Measurements from ENCODE around the gene RDX. TPM values are rescaled to one million over a fixed set of nuclear protein-coding genes. Genes with fewer than 3 reads are reported as not detected.

The RDX gene
- total RNA-seq, 2 experiments from 2014 or later = 23.7 to 25.5 TPM

- BruUV-seq (replicated peaks) = no TSS peak
- Histone ChIP-seq H4K20me1 (ENCODE audit: insufficient read depth, low read length) (no peaks in the 10 kb centered on the region), H3K36me3 (ENCODE audit: insufficient read depth, low read length) (no peaks in the 10 kb centered on the region), H3K27ac (ENCODE audit: low read depth, low read length, poor library complexity, severe bottlenecking) (no peak overlapping the region), H3K4me1 (ENCODE audit: insufficient read depth, low read length, poor library complexity, severe bottlenecking) (no peaks in the 10 kb centered on the region), H2AFZ (ENCODE audit: low read length) (no peak overlapping the region), H3K9me3 (ENCODE audit: low read length) (no peaks in the 10 kb centered on the region), H3K9me2 (ENCODE audit: insufficient read depth, low read length) (no peaks in the 10 kb centered on the region), H3K79me2 (ENCODE audit: insufficient read depth, low read depth, low read length) (no peaks in the 10 kb centered on the region), H3K4me2 (ENCODE audit: low read length) (no peak overlapping the region), H3K4me3 (ENCODE audit: low read depth, low read length, poor library complexity, severe bottlenecking) (no peak overlapping the region)
- POLR2A ChIA-PET = interaction anchor here (0.6 to 1.6 kb wide), 6 partner anchors 16 to 1491 kb away, joined by 3 to 4 read pairs (median 3); no protein-coding TSS in a partner anchor
- TF ChIP-seq, protein P1, sequence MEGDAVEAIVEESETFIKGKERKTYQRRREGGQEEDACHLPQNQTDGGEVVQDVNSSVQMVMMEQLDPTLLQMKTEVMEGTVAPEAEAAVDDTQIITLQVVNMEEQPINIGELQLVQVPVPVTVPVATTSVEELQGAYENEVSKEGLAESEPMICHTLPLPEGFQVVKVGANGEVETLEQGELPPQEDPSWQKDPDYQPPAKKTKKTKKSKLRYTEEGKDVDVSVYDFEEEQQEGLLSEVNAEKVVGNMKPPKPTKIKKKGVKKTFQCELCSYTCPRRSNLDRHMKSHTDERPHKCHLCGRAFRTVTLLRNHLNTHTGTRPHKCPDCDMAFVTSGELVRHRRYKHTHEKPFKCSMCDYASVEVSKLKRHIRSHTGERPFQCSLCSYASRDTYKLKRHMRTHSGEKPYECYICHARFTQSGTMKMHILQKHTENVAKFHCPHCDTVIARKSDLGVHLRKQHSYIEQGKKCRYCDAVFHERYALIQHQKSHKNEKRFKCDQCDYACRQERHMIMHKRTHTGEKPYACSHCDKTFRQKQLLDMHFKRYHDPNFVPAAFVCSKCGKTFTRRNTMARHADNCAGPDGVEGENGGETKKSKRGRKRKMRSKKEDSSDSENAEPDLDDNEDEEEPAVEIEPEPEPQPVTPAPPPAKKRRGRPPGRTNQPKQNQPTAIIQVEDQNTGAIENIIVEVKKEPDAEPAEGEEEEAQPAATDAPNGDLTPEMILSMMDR (conservative IDR thresholded peaks at IDR 0.05; ENCODE audit: low read length) = no peak
- no peak for TF ChIP-seq EZH2phosphoT487 (IDR thresholded peaks at IDR 0.05; ENCODE audit: borderline replicate concordance, low read depth, low read length)
- CTCF ChIA-PET (ENCODE audit: unreplicated experiment) = no interaction called here
- intact Hi-C loops (cut with micrococcal nuclease; ENCODE audit: unreplicated experiment) = no loop called here
- no peak for DNase-seq (ENCODE audit: low spot score)
These were observed 9.0 kb upstream of the RDX start for GRCh38 chr11:110305169-110306018.

DNA sequence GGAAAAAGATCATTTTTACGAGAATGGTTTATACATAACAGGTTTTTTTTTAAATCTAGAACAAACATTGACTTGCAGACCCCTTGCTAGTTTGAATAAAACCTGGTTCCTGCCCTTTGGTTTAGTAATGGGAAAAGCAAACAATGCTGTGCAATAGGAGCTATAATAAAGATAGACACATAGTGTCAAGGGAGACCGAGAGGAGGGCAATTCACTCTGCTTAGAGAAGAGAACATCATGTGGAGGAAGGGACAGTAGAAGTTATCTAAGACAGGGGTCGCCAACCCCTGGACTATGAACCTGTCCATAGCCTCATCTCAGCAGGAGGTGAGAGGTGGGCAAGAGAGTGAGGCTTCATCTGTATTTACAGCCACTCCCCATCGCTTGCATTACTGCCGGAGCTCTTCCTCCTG, 7.0 kb upstream of the RDX start:
- ChIA-PET POLR2A (interaction anchor here (0.7 to 1.0 kb wide), 3 partner anchors 9 to 34 kb away, joined by 3 to 4 read pairs (median 3); no protein-coding TSS in a partner anchor), CTCF (ENCODE audit: unreplicated experiment) (no interaction called here)

More for the DNA sequence above, 7.0 kb upstream of the RDX start:
- no TSS peak for BruUV-seq (replicated peaks)
- no peaks in the 10 kb centered on the region for H3K4me1 ChIP-seq (ENCODE audit: insufficient read depth, low read length, poor library complexity, severe bottlenecking)
- H3K36me3 ChIP-seq (ENCODE audit: insufficient read depth, low read length) = no peaks in the 10 kb centered on the region
- DNase-seq (ENCODE audit: low spot score) = no peak
- H4K20me1 ChIP-seq (ENCODE audit: insufficient read depth, low read length) = no peaks in the 10 kb centered on the region
- intact Hi-C loops (cut with micrococcal nuclease; ENCODE audit: unreplicated experiment) = no loop called here
- no peaks in the 10 kb centered on the region for H3K9me3 ChIP-seq (ENCODE audit: low read length)
- H3K27ac ChIP-seq (ENCODE audit: low read depth, low read length, poor library complexity, severe bottlenecking) = no peak overlapping the region
- no peaks in the 10 kb centered on the region for H3K79me2 ChIP-seq (ENCODE audit: insufficient read depth, low read depth, low read length)
- no peak overlapping the region for H3K4me2 ChIP-seq (ENCODE audit: low read length)
- H3K9me2 ChIP-seq (ENCODE audit: insufficient read depth, low read length) = no peaks in the 10 kb centered on the region
- no peak overlapping the region for H2AFZ ChIP-seq (ENCODE audit: low read length)
- TF ChIP-seq, protein P1 (conservative IDR thresholded peaks at IDR 0.05; ENCODE audit: low read length) = no peak
- TF ChIP-seq EZH2phosphoT487 (IDR thresholded peaks at IDR 0.05; ENCODE audit: borderline replicate concordance, low read depth, low read length) = no peak
- no peak overlapping the region for H3K4me3 ChIP-seq (ENCODE audit: low read depth, low read length, poor library complexity, severe bottlenecking)

All from OCI-LY7 (cell line).